Fibroblast of lung (primary cell): ENCODE results near the gene AFF4. TPM values are rescaled to one million over a fixed set of nuclear protein-coding genes. Genes with fewer than 3 reads are reported as not detected.

Experiments used
- DNase-seq, 2 donors: peaks; one replicate each; pipeline versions ENCODE4 v3.0.0 to v3.0.0-alpha.2; 2010; ENCODE audit warnings: low read depth in 2 of 2
- H2AFZ ChIP-seq: 2 replicates; pipeline ENCODE4 v1.5.1; 2012; ENCODE audit warnings: low read length, control low read depth, inconsistent platforms
- H3K27ac ChIP-seq: 2 replicates; pipeline ENCODE4 v1.5.1; 2011; ENCODE audit warnings: low read length, control low read depth; ENCODE audit not compliant: insufficient read depth
- H3K27me3 ChIP-seq: 2 replicates; pipeline ENCODE4 v1.5.1; 2011; ENCODE audit warnings: mild to moderate bottlenecking, low read length; ENCODE audit not compliant: control insufficient read depth, insufficient read depth
- H3K36me3 ChIP-seq: 2 replicates; pipeline ENCODE4 v1.5.1; 2011; ENCODE audit warnings: low read length; ENCODE audit not compliant: control insufficient read depth, insufficient read depth
- H3K4me1 ChIP-seq: 2 replicates; pipeline ENCODE4 v1.5.1; 2011; ENCODE audit warnings: low read length; ENCODE audit not compliant: control insufficient read depth, insufficient read depth; ENCODE audit errors: extremely low read depth
- H3K4me2 ChIP-seq: 2 replicates; pipeline ENCODE4 v1.5.1; 2011; ENCODE audit warnings: low read length, control low read depth; ENCODE audit not compliant: insufficient read depth; ENCODE audit errors: extremely low read depth
- H3K4me3 ChIP-seq, 4 experiments: fragments of 200-600 bp in 1 of 4; sonication (generic) in 1 of 4; replicated peaks in 1 of 4; 2 replicates each; pipeline ENCODE4 v1.5.1; 2011 to 2016; ENCODE audit warnings: low read length in 4 of 4, low read depth in 3 of 4, mild to moderate bottlenecking in 3 of 4, control low read depth in 2 of 4, inconsistent platforms in 1 of 4, mixed read lengths in 1 of 4; ENCODE audit not compliant: insufficient read depth in 1 of 4; ENCODE audit errors: control extremely low read depth in 1 of 4
- H3K79me2 ChIP-seq: 2 replicates; pipeline ENCODE4 v1.5.1; 2012; ENCODE audit warnings: mild to moderate bottlenecking, low read length, inconsistent platforms; ENCODE audit not compliant: control insufficient read depth, insufficient read depth
- H3K9ac ChIP-seq: 2 replicates; pipeline ENCODE4 v1.5.1; 2011; ENCODE audit warnings: mild to moderate bottlenecking, low read length, control low read depth; ENCODE audit not compliant: insufficient read depth
- H3K9me3 ChIP-seq: 2 replicates; pipeline ENCODE4 v1.5.1; 2012; ENCODE audit warnings: low read depth, low read length; ENCODE audit not compliant: control insufficient read depth, insufficient read depth
- H4K20me1 ChIP-seq: 2 replicates; pipeline ENCODE4 v1.5.1; 2011; ENCODE audit warnings: low read length; ENCODE audit not compliant: control insufficient read depth, insufficient read depth; ENCODE audit errors: extremely low read depth
- CTCF ChIP-seq, 2 donors: IDR thresholded peaks in 1 of 2; conservative IDR thresholded peaks in 1 of 2; 1 replicate in 1 of 2; 2 replicates in 1 of 2; pipeline ENCODE4 v1.5.1; 2011 to 2012; ENCODE audit warnings: low read length in 2 of 2, control low read depth in 1 of 2, inconsistent platforms in 1 of 2, low read depth in 1 of 2, mild to moderate bottlenecking in 1 of 2
- EZH2 ChIP-seq: IDR thresholded peaks from 2 replicates; pipeline ENCODE4 v1.5.1; 2012; ENCODE audit warnings: low read length, control low read depth, mild to moderate bottlenecking; ENCODE audit errors: missing control alignments
- polyA plus RNA-seq, 2 donors: library from polyadenylated mRNA; depleted of rRNA in 1 of 2; stranded (reverse) in 1 of 2; unstranded in 1 of 2; fragments of >200 nt; gene quantifications; 2 replicates each; pipeline ENCODE4 v1.2.1, GENCODE V29; 2011 to 2012; ENCODE audit warnings: missing spikeins in 1 of 2
- total RNA-seq: library from RNA; depleted of rRNA; stranded (reverse); fragments of >200 nt; gene quantifications from 2 replicates; pipeline ENCODE4 v1.2.1, GENCODE V29; 2014

AFF4 gene
- total and polyA plus RNA-seq, 2 donors (not counting 1 experiment from before 2014, with no cell fraction given): 54.2 to 73.6 TPM

DNA sequence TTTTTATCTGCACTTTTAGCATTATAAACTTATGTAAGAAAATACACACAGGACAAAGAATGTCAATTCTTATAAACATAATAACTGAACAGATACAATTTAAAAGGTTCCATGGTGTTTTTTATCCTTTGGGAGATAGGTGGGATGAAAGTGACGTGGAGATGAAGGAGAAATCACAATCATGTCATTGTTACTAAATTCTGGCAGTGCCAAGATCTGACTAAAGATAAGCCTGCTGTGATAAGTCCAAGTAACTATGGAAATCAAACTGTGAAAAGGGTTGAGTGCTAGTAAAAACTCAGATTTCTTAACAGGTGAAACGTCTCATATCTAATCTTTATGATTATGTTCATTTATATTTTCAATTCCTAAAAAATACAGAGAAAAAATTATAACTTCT is 78.9 kb downstream of the AFF4 start:
- TF ChIP-seq EZH2: no peak
- no peak for TF ChIP-seq CTCF (conservative IDR thresholded peaks at IDR 0.05 in 1 of 2, IDR thresholded peaks at IDR 0.05 in 1 of 2; ENCODE audit: low read depth in 1 of 2, low read length in 2 of 2)
- peaks cover 9% of the 10 kb centered on the region for H3K36me3 ChIP-seq
- no peak overlapping the region for H3K4me2 ChIP-seq
- H4K20me1 ChIP-seq: no peaks in the 10 kb centered on the region
- no peak overlapping the region for H2AFZ ChIP-seq
- no peak overlapping the region for H3K9ac ChIP-seq
- H3K4me1 ChIP-seq: no peaks in the 10 kb centered on the region
- no peaks in the 10 kb centered on the region for H3K27me3 ChIP-seq
- H3K27ac ChIP-seq: no peak overlapping the region
- no peaks in the 10 kb centered on the region for H3K79me2 ChIP-seq
- no peak overlapping the region for H3K4me3 ChIP-seq
- no peaks in the 10 kb centered on the region for H3K9me3 ChIP-seq
- DNase-seq: no peak

DNA sequence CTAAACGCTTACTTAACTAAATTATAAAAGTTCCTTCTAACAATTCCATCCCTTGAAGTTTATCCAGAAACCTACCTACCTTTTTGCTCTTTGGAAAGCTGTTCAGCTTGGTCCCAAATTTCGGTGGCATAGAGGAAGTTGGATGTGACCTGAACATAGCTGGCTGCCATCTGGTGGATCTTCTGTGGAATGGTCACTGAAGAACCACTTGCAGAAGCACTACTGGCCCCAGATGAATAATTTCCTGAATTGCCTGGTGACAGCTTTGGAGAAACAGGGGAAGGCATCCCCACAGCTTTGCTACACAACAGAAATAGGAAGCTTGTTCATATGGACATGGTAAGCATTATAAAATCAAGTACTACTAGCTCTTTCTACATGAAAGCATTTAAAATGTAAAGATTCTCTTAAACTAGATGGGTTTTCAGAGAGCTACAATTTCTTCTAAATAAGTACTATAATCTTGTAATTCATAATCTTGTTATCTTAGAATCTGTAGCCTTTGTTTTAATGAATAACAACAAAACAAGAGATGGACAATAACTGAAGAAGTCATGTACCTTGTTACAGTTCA is 80.1 kb downstream of the AFF4 start:
- Histone ChIP-seq H3K4me1 (no peaks in the 10 kb centered on the region), H3K4me3 (no peak overlapping the region), H3K9me3 (no peaks in the 10 kb centered on the region), H3K27me3 (no peaks in the 10 kb centered on the region), H3K9ac (no peak overlapping the region), H3K79me2 (no peaks in the 10 kb centered on the region), H3K4me2 (no peak overlapping the region), H3K27ac (no peak overlapping the region), H3K36me3 (peaks cover 9% of the 10 kb centered on the region), H4K20me1 (no peaks in the 10 kb centered on the region), H2AFZ (no peak overlapping the region)
- no peak for TF ChIP-seq EZH2
- TF ChIP-seq CTCF (conservative IDR thresholded peaks at IDR 0.05 in 1 of 2, IDR thresholded peaks at IDR 0.05 in 1 of 2; ENCODE audit: low read depth in 1 of 2, low read length in 2 of 2): peak; percentile 65 to 74
- DNase-seq: peak; percentile 64 to 75

GRCh38 chr5:132877938-132878337 is 85.5 kb downstream of the AFF4 start:
- Histone ChIP-seq H3K4me2 (no peak overlapping the region), H3K9me3 (no peaks in the 10 kb centered on the region), H3K9ac (no peak overlapping the region), H3K27ac (no peak overlapping the region), H3K4me1 (peaks cover 5% of the 10 kb centered on the region), H3K4me3 (no peak overlapping the region), H4K20me1 (no peaks in the 10 kb centered on the region), H2AFZ (no peak overlapping the region), H3K27me3 (no peaks in the 10 kb centered on the region), H3K36me3 (peaks cover 13% of the 10 kb centered on the region), H3K79me2 (no peaks in the 10 kb centered on the region)
- peak; percentile 39 to 74 for DNase-seq
- TF ChIP-seq EZH2: no peak
- TF ChIP-seq CTCF (conservative IDR thresholded peaks at IDR 0.05 in 1 of 2, IDR thresholded peaks at IDR 0.05 in 1 of 2; ENCODE audit: low read depth in 1 of 2, low read length in 2 of 2): no peak
